Activated CD8-positive, alpha-beta memory T cell treated with anti-CD3 and anti-CD28 coated beads for 4 hours (primary cell): Measurements from ENCODE around the gene MINPP1.
"Not testable (repeated sequence)": the region's sequence is repeated elsewhere in the genome, so short reads cannot be mapped to it uniquely, and the experiment has no call there.

ENCODE experiments used
- DNase-seq, 2 donors: peaks; one replicate each; pipeline ENCODE4 v3.0.0-alpha.2; 2020; ENCODE audit warnings: low read depth in 2 of 2

Gene MINPP1

GRCh38 chr10:87575851-87576250 lies 71.2 kb downstream of the MINPP1 start:
- no peak for DNase-seq

- no peak for DNase-seq
Observed at GRCh38 chr10:87578160-87578841, 73.6 kb downstream of the MINPP1 start.

GRCh38 chr10:87578842-87579401 lies 74.2 kb downstream of the MINPP1 start:
- DNase-seq: no peak

GRCh38 chr10:87579563-87579962 lies 74.9 kb downstream of the MINPP1 start:
- no peak for DNase-seq

GRCh38 chr10:87580016-87580415 lies 75.3 kb downstream of the MINPP1 start:
- DNase-seq: no peak

- DNase-seq: no peak
Observed at GRCh38 chr10:87585565-87586514, 81.1 kb downstream of the MINPP1 start.

GRCh38 chr10:87589645-87590051 lies 85.0 kb downstream of the MINPP1 start:
- no peak for DNase-seq

- DNase-seq: no peak
Observed at GRCh38 chr10:87590705-87591588, 86.3 kb downstream of the MINPP1 start.

GRCh38 chr10:87591589-87591886 lies 86.8 kb downstream of the MINPP1 start:
- DNase-seq: no peak

GRCh38 chr10:87592920-87593319 lies 88.2 kb downstream of the MINPP1 start:
- DNase-seq: not testable (repeated sequence)

GRCh38 chr10:87593702-87594101 lies 89.0 kb downstream of the MINPP1 start:
- no peak for DNase-seq

- no peak for DNase-seq
Observed at GRCh38 chr10:87594181-87594580, 89.5 kb downstream of the MINPP1 start.

GRCh38 chr10:87594864-87595263 lies 90.2 kb downstream of the MINPP1 start:
- DNase-seq: no peak

GRCh38 chr10:87596351-87596750 lies 91.7 kb downstream of the MINPP1 start:
- DNase-seq: no peak

GRCh38 chr10:87598700-87599099 lies 94.0 kb downstream of the MINPP1 start:
- no peak for DNase-seq

- no peak for DNase-seq
Observed at GRCh38 chr10:87600581-87600980, 95.9 kb downstream of the MINPP1 start.
